ENCODE data around the gene ALDH1B1.

Gene ALDH1B1

GRCh38 chr9:38424918-38425317 is 32.4 kb downstream of the ALDH1B1 start:
- in situ Hi-C loops (cut with HindIII; ENCODE audit: low sequenced_read_pairs), result no loop called here
- TF ChIP-seq CTCF (IDR thresholded peaks at IDR 0.05; ENCODE audit: low read depth, low read length, missing control alignments), result no peak
- no peak for DNase-seq (ENCODE audit: low read depth)
- H3K4me3 ChIP-seq (ENCODE audit: low read depth, low read length), result no peak overlapping the region

GRCh38 chr9:38428062-38428461 is 35.6 kb downstream of the ALDH1B1 start:
- no peak for DNase-seq (ENCODE audit: low read depth)
- in situ Hi-C loops (cut with HindIII; ENCODE audit: low sequenced_read_pairs), result no loop called here

GRCh38 chr9:38431116-38431515 is 38.6 kb downstream of the ALDH1B1 start:
- no peak for DNase-seq (ENCODE audit: low read depth)
- in situ Hi-C loops (cut with HindIII; ENCODE audit: low sequenced_read_pairs), result no loop called here
- TF ChIP-seq CTCF (IDR thresholded peaks at IDR 0.05; ENCODE audit: low read depth, low read length, missing control alignments), result no peak
- no peak overlapping the region for H3K4me3 ChIP-seq (ENCODE audit: low read depth, low read length)

More at GRCh38 chr9:38428062-38428461, 35.6 kb downstream of the ALDH1B1 start:
- no peak for TF ChIP-seq CTCF (IDR thresholded peaks at IDR 0.05; ENCODE audit: low read depth, low read length, missing control alignments)
- H3K4me3 ChIP-seq (ENCODE audit: low read depth, low read length), result no peak overlapping the region

GRCh38 chr9:38432922-38433510 is 40.5 kb downstream of the ALDH1B1 start:
- in situ Hi-C loops (cut with HindIII; ENCODE audit: low sequenced_read_pairs), result no loop called here
- no peak overlapping the region for H3K4me3 ChIP-seq (ENCODE audit: low read depth, low read length)
- peak; percentile 58 for TF ChIP-seq CTCF (IDR thresholded peaks at IDR 0.05; ENCODE audit: low read depth, low read length, missing control alignments)
- DNase-seq (ENCODE audit: low read depth), result peak; percentile 32

GRCh38 chr9:38434365-38434764 is 41.9 kb downstream of the ALDH1B1 start:
- TF ChIP-seq CTCF (IDR thresholded peaks at IDR 0.05; ENCODE audit: low read depth, low read length, missing control alignments), result no peak
- DNase-seq (ENCODE audit: low read depth), result no peak
- in situ Hi-C loops (cut with HindIII; ENCODE audit: low sequenced_read_pairs), result no loop called here
- no peak overlapping the region for H3K4me3 ChIP-seq (ENCODE audit: low read depth, low read length)

GRCh38 chr9:38434853-38435252 is 42.4 kb downstream of the ALDH1B1 start:
- in situ Hi-C loops (cut with HindIII; ENCODE audit: low sequenced_read_pairs), result no loop called here
- no peak for DNase-seq (ENCODE audit: low read depth)

More at GRCh38 chr9:38434853-38435252, 42.4 kb downstream of the ALDH1B1 start:
- H3K4me3 ChIP-seq (ENCODE audit: low read depth, low read length), result no peak overlapping the region
- no peak for TF ChIP-seq CTCF (IDR thresholded peaks at IDR 0.05; ENCODE audit: low read depth, low read length, missing control alignments)
